HEK293 (cell line): ENCODE results near the gene PDLIM1.

Experiments used
- CTCF ChIA-PET: fragments of 350-600 bp; formaldehyde crosslinking; extraction: SDS; loops from one replicate; lab custom pipeline; 2021; ENCODE audit warnings: antibody characterized with exemption; lab: Yijun Ruan, JAX
- POLR2A ChIA-PET: fragments of 300-600 bp; formaldehyde crosslinking; extraction: SDS; loops from one replicate; lab custom pipeline; 2020; ENCODE audit warnings: antibody characterized with exemption, inconsistent platforms; lab: Yijun Ruan, JAX
- H3K27ac ChIP-seq: fragments of 200-500 bp; sonication (Bioruptor generic); 2 replicates; pipeline ENCODE4 v1.5.1; 2014; ENCODE audit warnings: low read depth, low read length, control low read depth, inconsistent platforms; ENCODE audit errors: extremely low read depth
- H3K36me3 ChIP-seq, 2 experiments: fragments of 200-500 bp in 1 of 2; sonication (Bioruptor generic) in 1 of 2; 1 replicate in 1 of 2; 2 replicates in 1 of 2; pipeline ENCODE4 v1.5.1; 2014 to 2017; ENCODE audit warnings: inconsistent platforms in 2 of 2, low read length in 2 of 2; ENCODE audit not compliant: control insufficient read depth in 2 of 2, insufficient read depth in 1 of 2
- H3K4me1 ChIP-seq: fragments of 200-500 bp; sonication (Bioruptor generic); 2 replicates; pipeline ENCODE4 v1.5.1; 2014; ENCODE audit warnings: mild to moderate bottlenecking, low read length, inconsistent platforms; ENCODE audit not compliant: control insufficient read depth, insufficient read depth
- H3K4me3 ChIP-seq: 2 replicates; pipeline ENCODE4 v1.5.1; 2011; ENCODE audit warnings: low read depth, mild to moderate bottlenecking, control low read depth, low read length, moderate library complexity
- H3K9me3 ChIP-seq: fragments of 200-500 bp; sonication (Bioruptor generic); 2 replicates; pipeline ENCODE4 v1.5.1; 2014; ENCODE audit warnings: low read depth, low read length, inconsistent platforms; ENCODE audit not compliant: control insufficient read depth, insufficient read depth
- HOXA7 ChIP-seq: sonication (generic); formaldehyde crosslinking; IDR thresholded peaks from 2 replicates; pipeline ENCODE4 v1.8.1; 2022; ENCODE audit warnings: missing genetic modification reagents, borderline replicate concordance
- KLF1 ChIP-seq: fragments of 450-650 bp; formaldehyde crosslinking; IDR thresholded peaks from 2 replicates; pipeline ENCODE4 v1.5.1; 2016; ENCODE audit warnings: missing biosample characterization, missing genetic modification characterization
- KLF16 ChIP-seq: fragments of 450-650 bp; formaldehyde crosslinking; IDR thresholded peaks from 2 replicates; pipeline ENCODE4 v1.5.1; 2017; ENCODE audit warnings: missing biosample characterization, missing genetic modification characterization
- OSR2 ChIP-seq: fragments of 450-650 bp; formaldehyde crosslinking; IDR thresholded peaks from 2 replicates; pipeline ENCODE4 v1.5.1; 2016; ENCODE audit warnings: missing biosample characterization, missing genetic modification characterization
- SCRT2 ChIP-seq: fragments of 450-650 bp; formaldehyde crosslinking; IDR thresholded peaks from 2 replicates; pipeline ENCODE4 v1.5.1; 2016; ENCODE audit warnings: missing biosample characterization, missing genetic modification characterization
- SP7 ChIP-seq: fragments of 450-650 bp; formaldehyde crosslinking; IDR thresholded peaks from 2 replicates; pipeline ENCODE4 v1.5.1; 2016; ENCODE audit warnings: missing biosample characterization, missing genetic modification characterization
- TCF7L2 ChIP-seq: IDR thresholded peaks from 2 replicates; pipeline ENCODE4 v1.6.1; 2011; ENCODE audit warnings: low read depth, mild to moderate bottlenecking, inconsistent platforms, low read length, moderate library complexity, borderline replicate concordance
- TSHZ1 ChIP-seq: fragments of 450-650 bp; formaldehyde crosslinking; IDR thresholded peaks from 2 replicates; pipeline ENCODE4 v1.5.1; 2016; ENCODE audit warnings: missing biosample characterization, missing genetic modification characterization, borderline replicate concordance
- ZBTB44 ChIP-seq: fragments of 450-650 bp; IDR thresholded peaks from 2 replicates; pipeline ENCODE4 v1.5.1; 2018; ENCODE audit warnings: missing biosample characterization, mild to moderate bottlenecking, missing genetic modification characterization
- ZBTB7A ChIP-seq: fragments of 450-650 bp; formaldehyde crosslinking; IDR thresholded peaks from 2 replicates; pipeline ENCODE4 v1.5.1; 2016; ENCODE audit warnings: low read depth, missing biosample characterization, missing genetic modification characterization
- ZIC2 ChIP-seq: fragments of 450-650 bp; formaldehyde crosslinking; IDR thresholded peaks from 2 replicates; pipeline ENCODE4 v1.5.1; 2016; ENCODE audit warnings: missing biosample characterization, missing genetic modification characterization
- ZNF112 ChIP-seq: fragments of 450-650 bp; formaldehyde crosslinking; IDR thresholded peaks from 2 replicates; pipeline ENCODE4 v1.5.0; 2017; ENCODE audit warnings: missing biosample characterization, missing genetic modification characterization
- ZNF146 ChIP-seq: fragments of 450-650 bp; formaldehyde crosslinking; IDR thresholded peaks from 2 replicates; pipeline ENCODE4 v1.5.1; 2016; ENCODE audit warnings: missing biosample characterization, missing genetic modification characterization
- ZNF169 ChIP-seq: fragments of 450-650 bp; formaldehyde crosslinking; IDR thresholded peaks from 2 replicates; pipeline ENCODE4 v1.5.1; 2016; ENCODE audit warnings: missing biosample characterization, missing genetic modification characterization
- ZNF37A ChIP-seq: fragments of 450-650 bp; IDR thresholded peaks from 2 replicates; pipeline ENCODE4 v1.5.1; 2018; ENCODE audit warnings: missing biosample characterization, missing genetic modification characterization
- ZNF449 ChIP-seq: fragments of 450-650 bp; formaldehyde crosslinking; IDR thresholded peaks from 2 replicates; pipeline ENCODE4 v1.5.1; 2017; ENCODE audit warnings: missing biosample characterization, mild to moderate bottlenecking, missing genetic modification characterization, moderate library complexity
- ZNF548 ChIP-seq: fragments of 450-650 bp; formaldehyde crosslinking; IDR thresholded peaks from 2 replicates; pipeline ENCODE4 v1.5.1; 2016; ENCODE audit warnings: missing biosample characterization, missing genetic modification characterization
- ZNF549 ChIP-seq: fragments of 450-650 bp; IDR thresholded peaks from 2 replicates; pipeline ENCODE4 v1.5.1; 2018; ENCODE audit warnings: missing biosample characterization, missing genetic modification characterization, mild to moderate bottlenecking, inconsistent platforms, moderate library complexity
- ZNF600 ChIP-seq: fragments of 450-650 bp; formaldehyde crosslinking; IDR thresholded peaks from 2 replicates; pipeline ENCODE4 v1.5.1; 2016; ENCODE audit warnings: missing biosample characterization, missing genetic modification characterization
- ZNF626 ChIP-seq: fragments of 450-650 bp; sonication (Bioruptor Pico); formaldehyde crosslinking; IDR thresholded peaks from 2 replicates; pipeline ENCODE4 v1.5.1; 2018; ENCODE audit warnings: missing biosample characterization, missing genetic modification characterization, inconsistent platforms
- ZNF629 ChIP-seq: fragments of 450-650 bp; formaldehyde crosslinking; IDR thresholded peaks from 2 replicates; pipeline ENCODE4 v1.5.1; 2017; ENCODE audit warnings: missing biosample characterization, missing genetic modification characterization
- ZNF677 ChIP-seq: fragments of 450-650 bp; IDR thresholded peaks from 2 replicates; pipeline ENCODE4 v1.5.0; 2018; ENCODE audit warnings: missing biosample characterization, mild to moderate bottlenecking, missing genetic modification characterization, moderate library complexity
- ZNF843 ChIP-seq: fragments of 450-650 bp; formaldehyde crosslinking; IDR thresholded peaks from 2 replicates; pipeline ENCODE4 v1.5.1; 2016; ENCODE audit warnings: missing biosample characterization, missing genetic modification characterization
- ZSCAN23 ChIP-seq: fragments of 450-650 bp; formaldehyde crosslinking; IDR thresholded peaks from 2 replicates; pipeline ENCODE4 v1.5.1; 2016; ENCODE audit warnings: missing biosample characterization, missing genetic modification characterization

PDLIM1 gene

GRCh38 chr10:95277614-95278013 lies 13.2 kb downstream of the PDLIM1 start:
- ChIA-PET CTCF (interaction anchor here (0.7 to 2.9 kb wide), 4 partner anchors 11 to 34 kb away, joined by 3 to 9 read pairs (median 6); no protein-coding TSS in a partner anchor), POLR2A (interaction anchor here (1.0 kb wide), 1 partner anchor 13 kb away, joined by 3 read pairs; the partner anchor contains the start of gene PDLIM1)
- Histone ChIP-seq H3K36me3 (no peaks in the 10 kb centered on the region), H3K9me3 (no peaks in the 10 kb centered on the region), H3K27ac (no peak overlapping the region), H3K4me3 (no peak overlapping the region), H3K4me1 (peaks cover 9% of the 10 kb centered on the region; the same call in 1 of the 2 replicates)
- TF ChIP-seq KLF16 (tag by site-specific recombination) (no peak), ZNF146 (tag by site-specific recombination) (no peak), ZNF600 (tag by site-specific recombination) (peak; percentile 57; the same call in 1 of the 2 replicates), ZNF169 (no peak), ZNF449 (tag by site-specific recombination) (no peak)
- TF ChIP-seq, all 188 proteins: peak for 1

GRCh38 chr10:95277201-95277570 lies 13.6 kb downstream of the PDLIM1 start:
- Histone ChIP-seq H3K4me1 (peaks cover 9% of the 10 kb centered on the region; the same call in 1 of the 2 replicates), H3K27ac (no peak overlapping the region), H3K4me3 (no peak overlapping the region), H3K36me3 (no peaks in the 10 kb centered on the region), H3K9me3 (no peaks in the 10 kb centered on the region)
- TF ChIP-seq OSR2 (tag by site-specific recombination) = 0 out of 2 replicates have a peak, but pooled peaks have one; percentile 44
- no peak for TF ChIP-seq TCF7L2
- 0 out of 2 replicates have a peak, but pooled peaks have one; percentile 9 for TF ChIP-seq ZNF629 (tag by site-specific recombination)
- ChIA-PET POLR2A (interaction anchor here (0.9 to 1.0 kb wide), 2 partner anchors 11 to 13 kb away, joined by 3 to 4 read pairs; partner anchors contain the start of gene PDLIM1), CTCF (interaction anchor here (0.6 to 0.7 kb wide), 2 partner anchors 34 to 156 kb away, joined by 3 read pairs; no protein-coding TSS in a partner anchor)

- ChIA-PET POLR2A (interaction anchor here (0.6 to 0.9 kb wide), 3 partner anchors 10 to 106 kb away, joined by 3 to 4 read pairs (median 3); no protein-coding TSS in a partner anchor), CTCF (interaction anchor here (0.6 to 1.2 kb wide), 4 partner anchors 33 to 157 kb away, joined by 3 to 5 read pairs (median 3); no protein-coding TSS in a partner anchor)
- Histone ChIP-seq H3K9me3 (no peaks in the 10 kb centered on the region), H3K4me1 (peaks cover 9% of the 10 kb centered on the region; the same call in 1 of the 2 replicates), H3K36me3 (peaks cover 0 to 1% of the 10 kb centered on the region in 2 experiments; a peak in 1 of 3 replicates), H3K27ac (no peak overlapping the region), H3K4me3 (no peak overlapping the region)
- TF ChIP-seq SP7 (tag by site-specific recombination) (0 out of 2 replicates have a peak, but pooled peaks have one; percentile 28), ZNF548 (no peak), KLF1 (tag by site-specific recombination) (peak; percentile 58), SCRT2 (tag by site-specific recombination) (no peak), ZNF843 (tag by site-specific recombination) (no peak), ZNF549 (no peak), ZNF626 (tag by site-specific recombination) (no peak), KLF16 (tag by site-specific recombination) (0 out of 2 replicates have a peak, but pooled peaks have one; percentile 29), TSHZ1 (tag by site-specific recombination) (no peak), ZNF169 (no peak), ZNF112 (tag by site-specific recombination) (no peak), ZSCAN23 (tag by site-specific recombination) (no peak), ZBTB44 (tag by site-specific recombination) (no peak), HOXA7 (no peak), ZNF677 (tag by site-specific recombination) (no peak), ZBTB7A (no peak), ZIC2 (tag by site-specific recombination) (peak; percentile 38; the same call in 1 of the 2 replicates), ZNF37A (tag by site-specific recombination) (no peak)
Measured at GRCh38 chr10:95276367-95277200, 14.2 kb downstream of the PDLIM1 start.
